ENCODE measurements around the gene NEAT1. TPM values are rescaled to one million over a fixed set of nuclear protein-coding genes. Genes with fewer than 3 reads are reported as not detected.

NEAT1 gene
- total and polyA plus RNA-seq, 9 of the 15 experiments (the other 6 are each of a cell fraction or from before 2014, with no cell fraction given), result 20.1 to 389 (median 62.8) TPM

GRCh38 chr11:65489706-65490320 is 67.2 kb downstream of the NEAT1 start:
- Histone ChIP-seq H3K27me3 (ENCODE audit: control insufficient read depth in 2 of 2, insufficient read depth in 2 of 2, low read length in 2 of 2) (no peaks in the 10 kb centered on the region), H3K36me3 (ENCODE audit: control insufficient read depth, insufficient read depth, low read length) (no peaks in the 10 kb centered on the region), H3K9me1 (ENCODE audit: control insufficient read depth, insufficient read depth, low read length) (peaks cover 6% of the 10 kb centered on the region), H3K79me2 (ENCODE audit: control insufficient read depth, insufficient read depth, low read length) (peaks cover 39% of the 10 kb centered on the region), H3K4me2 (ENCODE audit: insufficient read depth, low read length) (peak overlapping the region; percentile 34), H3K9me3 (replicated peaks; ENCODE audit: control insufficient read depth, insufficient read depth, low read depth, low read length) (no peaks in the 10 kb centered on the region), H4K20me1 (replicated peaks; ENCODE audit: control insufficient read depth, insufficient read depth, low read length) (no peaks in the 10 kb centered on the region), H3K9ac (ENCODE audit: insufficient read depth in 1 of 2, low read depth in 2 of 2, low read length in 2 of 2) (peak overlapping the region; percentile 52 to 85; a peak in 2 of 4 replicates), H3K4me1 (replicated peaks in 1 of 2; ENCODE audit: control insufficient read depth in 2 of 2, insufficient read depth in 2 of 2, low read length in 2 of 2) (peaks cover 71 to 86% of the 10 kb centered on the region in 2 experiments), H2AFZ (ENCODE audit: low read depth, low read length) (peak overlapping the region; percentile 76), H3K27ac (ENCODE audit: extremely low read depth, low read depth, low read length) (peak overlapping the region; percentile 54; the same call in 2 of the 3 replicates), H3K4me3 (no peak overlapping the region)
- CTCF ChIA-PET (ENCODE audit: low intra/inter-chr PET ratio), result no interaction called here
- no TSS peak for BruUV-seq (replicated peaks)
- WGBS (ENCODE audit: insufficient coverage, low coverage, missing lambda C conversion rate), result 44% methylated on average over 8 of the region's 8 CpGs
- intact Hi-C loops (cut with micrococcal nuclease) (no loop called here), in situ Hi-C loops (cut with MboI) (no loop called here)
- no peak for FAIRE-seq
- no peak for ATAC-seq
- POLR2A ChIA-PET, result interaction anchor here (0.6 to 27.6 kb wide), 5 partner anchors 13 to 1135 kb away, joined by 3 to 2118 read pairs (median 704); partner anchors contain the start of genes MALAT1 and NEAT1
- TF ChIP-seq E2F3 (CRISPR knock-in tag; IDR thresholded peaks at IDR 0.05) (no peak), NFRKB (IDR thresholded peaks at IDR 0.05; ENCODE audit: low read depth) (no peak), ZNF583 (CRISPR knock-in tag; IDR thresholded peaks at IDR 0.05) (0 out of 2 replicates have a peak, but pooled peaks have one; percentile 37)
- TF ChIP-seq, protein P1, sequence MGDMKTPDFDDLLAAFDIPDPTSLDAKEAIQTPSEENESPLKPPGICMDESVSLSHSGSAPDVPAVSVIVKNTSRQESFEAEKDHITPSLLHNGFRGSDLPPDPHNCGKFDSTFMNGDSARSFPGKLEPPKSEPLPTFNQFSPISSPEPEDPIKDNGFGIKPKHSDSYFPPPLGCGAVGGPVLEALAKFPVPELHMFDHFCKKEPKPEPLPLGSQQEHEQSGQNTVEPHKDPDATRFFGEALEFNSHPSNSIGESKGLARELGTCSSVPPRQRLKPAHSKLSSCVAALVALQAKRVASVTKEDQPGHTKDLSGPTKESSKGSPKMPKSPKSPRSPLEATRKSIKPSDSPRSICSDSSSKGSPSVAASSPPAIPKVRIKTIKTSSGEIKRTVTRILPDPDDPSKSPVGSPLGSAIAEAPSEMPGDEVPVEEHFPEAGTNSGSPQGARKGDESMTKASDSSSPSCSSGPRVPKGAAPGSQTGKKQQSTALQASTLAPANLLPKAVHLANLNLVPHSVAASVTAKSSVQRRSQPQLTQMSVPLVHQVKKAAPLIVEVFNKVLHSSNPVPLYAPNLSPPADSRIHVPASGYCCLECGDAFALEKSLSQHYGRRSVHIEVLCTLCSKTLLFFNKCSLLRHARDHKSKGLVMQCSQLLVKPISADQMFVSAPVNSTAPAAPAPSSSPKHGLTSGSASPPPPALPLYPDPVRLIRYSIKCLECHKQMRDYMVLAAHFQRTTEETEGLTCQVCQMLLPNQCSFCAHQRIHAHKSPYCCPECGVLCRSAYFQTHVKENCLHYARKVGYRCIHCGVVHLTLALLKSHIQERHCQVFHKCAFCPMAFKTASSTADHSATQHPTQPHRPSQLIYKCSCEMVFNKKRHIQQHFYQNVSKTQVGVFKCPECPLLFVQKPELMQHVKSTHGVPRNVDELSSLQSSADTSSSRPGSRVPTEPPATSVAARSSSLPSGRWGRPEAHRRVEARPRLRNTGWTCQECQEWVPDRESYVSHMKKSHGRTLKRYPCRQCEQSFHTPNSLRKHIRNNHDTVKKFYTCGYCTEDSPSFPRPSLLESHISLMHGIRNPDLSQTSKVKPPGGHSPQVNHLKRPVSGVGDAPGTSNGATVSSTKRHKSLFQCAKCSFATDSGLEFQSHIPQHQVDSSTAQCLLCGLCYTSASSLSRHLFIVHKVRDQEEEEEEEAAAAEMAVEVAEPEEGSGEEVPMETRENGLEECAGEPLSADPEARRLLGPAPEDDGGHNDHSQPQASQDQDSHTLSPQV (IDR thresholded peaks at IDR 0.05), result 0 out of 2 replicates have a peak, but pooled peaks have one; percentile 24
- peak in 1 of 4 experiments; percentile 26 for DNase-seq (ENCODE audit: extremely low read depth in 1 of 4, low spot score in 3 of 4)

All from K562 (cell line).